Central memory CD8-positive, alpha-beta T cell (primary cell): Measurements from ENCODE around the gene CTNNA1.
"Not testable (repeated sequence)": the region's sequence is repeated elsewhere in the genome, so short reads cannot be mapped to it uniquely, and the experiment has no call there.

Source experiments
- ATAC-seq: fragments of 150-1000 bp; cut with Tn5 transposase; replicated peaks from 2 replicates; pipeline ENCODE4 v1.10.0; 2022; ENCODE audit warnings: mild to moderate bottlenecking, moderate FRiP score, moderate number of reproducible peaks; ENCODE audit not compliant: poor library complexity, severe bottlenecking; ENCODE audit errors: extremely low read depth
- DNase-seq, 2 donors: peaks; one replicate each; pipeline ENCODE4 v3.0.0; 2021; ENCODE audit warnings: low spot score in 2 of 2
- H3K27ac Mint-ChIP-seq: one replicate; pipeline ENCODE4 v1.8.0; 2022; ENCODE audit warnings: low read depth, mild to moderate bottlenecking, moderate library complexity, mixed read lengths
- H3K27me3 Mint-ChIP-seq: one replicate; pipeline ENCODE4 v1.8.0; 2022; ENCODE audit warnings: mixed read lengths
- H3K36me3 Mint-ChIP-seq: one replicate; pipeline ENCODE4 v1.8.0; 2022; ENCODE audit warnings: mild to moderate bottlenecking, moderate library complexity, mixed read lengths; ENCODE audit not compliant: insufficient read depth
- H3K4me1 Mint-ChIP-seq: one replicate; pipeline ENCODE4 v1.8.0; 2022; ENCODE audit warnings: mixed read lengths
- H3K4me3 Mint-ChIP-seq: one replicate; pipeline ENCODE4 v1.8.0; 2022; ENCODE audit warnings: mild to moderate bottlenecking, moderate library complexity, mixed read lengths
- H3K9me3 Mint-ChIP-seq: one replicate; pipeline ENCODE4 v1.8.0; 2022; ENCODE audit warnings: mixed read lengths

The CTNNA1 gene

DNA sequence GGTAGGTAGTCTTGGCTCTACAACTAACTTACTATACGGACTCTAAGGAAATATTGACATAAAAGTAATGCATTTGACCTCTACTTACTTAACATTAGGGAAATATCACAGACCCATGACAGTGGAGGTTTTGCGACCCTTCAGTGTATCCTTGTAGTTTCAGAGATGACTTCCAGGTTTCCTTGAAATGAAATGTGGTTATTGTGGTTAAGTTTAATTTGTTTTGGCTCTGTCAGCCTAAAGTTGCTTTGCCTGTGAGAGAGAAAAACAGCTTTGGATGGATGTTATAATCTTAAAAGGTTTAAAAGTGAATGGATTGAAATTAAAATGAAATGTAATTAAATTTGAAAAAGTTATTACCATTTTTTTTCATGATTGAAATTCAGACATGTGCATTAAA is 79.0 kb downstream of the CTNNA1 start:
- Mint-ChIP-seq H3K36me3 (peaks cover 6% of the 10 kb centered on the region), H3K9me3 (peaks cover under 1% of the 10 kb centered on the region), H3K27me3 (no peaks in the 10 kb centered on the region), H3K4me3 (no peak overlapping the region), H3K4me1 (no peaks in the 10 kb centered on the region), H3K27ac (no peak overlapping the region)
- ATAC-seq (no peak), DNase-seq (no peak)

- Mint-ChIP-seq H3K27ac (no peak overlapping the region), H3K4me1 (no peaks in the 10 kb centered on the region), H3K36me3 (peaks cover 5% of the 10 kb centered on the region), H3K4me3 (no peak overlapping the region), H3K9me3 (peaks cover 5% of the 10 kb centered on the region), H3K27me3 (no peaks in the 10 kb centered on the region)
- DNase-seq (no peak), ATAC-seq (no peak)
Measured at GRCh38 chr5:138833080-138833479, 79.9 kb downstream of the CTNNA1 start.

GRCh38 chr5:138833726-138834480 is 80.7 kb downstream of the CTNNA1 start:
- Mint-ChIP-seq H3K27ac (no peak overlapping the region), H3K36me3 (peaks cover 3% of the 10 kb centered on the region), H3K4me1 (no peaks in the 10 kb centered on the region), H3K4me3 (no peak overlapping the region), H3K27me3 (no peaks in the 10 kb centered on the region), H3K9me3 (peaks cover 5% of the 10 kb centered on the region)
- ATAC-seq, result no peak
- no peak for DNase-seq

- H3K4me1 Mint-ChIP-seq, H3K4me3 Mint-ChIP-seq, H3K27me3 Mint-ChIP-seq, ATAC-seq, DNase-seq, H3K27ac Mint-ChIP-seq, H3K36me3 Mint-ChIP-seq, H3K9me3 Mint-ChIP-seq: not testable (repeated sequence)
Measured at GRCh38 chr5:138834853-138835252, 81.6 kb downstream of the CTNNA1 start.

DNA sequence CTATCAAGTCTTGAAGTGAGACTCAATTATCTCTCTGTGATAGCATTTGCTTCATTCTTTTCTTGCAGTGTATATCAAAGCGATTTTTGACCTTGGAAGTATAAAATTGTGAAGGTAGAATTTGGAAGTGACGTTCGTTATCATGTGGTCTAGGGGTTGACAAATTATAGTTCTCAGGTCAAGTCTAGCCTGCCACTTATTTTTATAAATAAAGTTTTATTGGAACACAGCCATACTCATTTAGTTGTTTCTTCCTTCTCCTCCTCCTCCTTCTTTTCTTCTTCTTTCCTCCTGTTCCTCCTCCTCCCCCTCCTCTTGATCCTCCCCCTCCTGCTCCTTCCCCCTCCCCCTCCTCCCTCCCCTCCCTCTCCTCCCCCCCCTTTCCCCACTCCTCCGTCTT is 83.9 kb downstream of the CTNNA1 start:
- ATAC-seq (no peak), DNase-seq (no peak)
- Mint-ChIP-seq H3K4me1 (no peaks in the 10 kb centered on the region), H3K27me3 (no peaks in the 10 kb centered on the region), H3K27ac (no peak overlapping the region), H3K36me3 (peaks cover 1% of the 10 kb centered on the region), H3K4me3 (no peak overlapping the region), H3K9me3 (peaks cover 5% of the 10 kb centered on the region)

DNA sequence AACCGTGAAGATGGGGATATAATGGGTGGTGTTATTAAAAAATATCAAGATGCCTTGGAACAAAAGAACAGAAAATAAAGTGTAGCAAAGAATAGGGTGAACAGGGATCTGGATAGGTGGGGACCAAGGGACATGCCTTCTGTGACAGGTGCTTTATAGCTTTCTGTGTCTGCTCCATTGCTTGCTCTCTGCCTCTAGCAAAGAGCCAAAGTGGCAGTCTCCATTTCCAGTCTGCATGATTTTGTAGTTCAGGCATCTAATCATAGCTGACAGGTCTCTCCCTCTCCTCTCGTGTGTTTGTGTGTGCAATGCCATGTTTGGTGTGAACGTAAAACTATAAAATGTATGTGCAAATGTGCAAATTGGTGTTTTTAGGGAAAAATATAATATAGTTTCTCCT is 86.9 kb downstream of the CTNNA1 start:
- H3K27me3 Mint-ChIP-seq, result no peaks in the 10 kb centered on the region
- ATAC-seq (no peak), DNase-seq (no peak)
- peaks cover 5% of the 10 kb centered on the region for H3K9me3 Mint-ChIP-seq
- no peaks in the 10 kb centered on the region for H3K4me1 Mint-ChIP-seq
- no peak overlapping the region for H3K4me3 Mint-ChIP-seq
- peaks cover 1% of the 10 kb centered on the region for H3K36me3 Mint-ChIP-seq
- no peak overlapping the region for H3K27ac Mint-ChIP-seq

- H3K36me3 Mint-ChIP-seq, result peaks cover 1% of the 10 kb centered on the region
Measured at GRCh38 chr5:138841531-138841930, 88.3 kb downstream of the CTNNA1 start.

GRCh38 chr5:138843316-138844124 is 90.3 kb downstream of the CTNNA1 start:
- Mint-ChIP-seq H3K9me3 (no peaks in the 10 kb centered on the region), H3K36me3 (no peaks in the 10 kb centered on the region), H3K27me3 (no peaks in the 10 kb centered on the region), H3K4me3 (no peak overlapping the region), H3K4me1 (peaks cover 10% of the 10 kb centered on the region), H3K27ac (no peak overlapping the region)
- ATAC-seq, result no peak
- no peak for DNase-seq

More at GRCh38 chr5:138841531-138841930, 88.3 kb downstream of the CTNNA1 start:
- no peaks in the 10 kb centered on the region for H3K4me1 Mint-ChIP-seq
- ATAC-seq, result no peak
- no peak overlapping the region for H3K27ac Mint-ChIP-seq
- H3K27me3 Mint-ChIP-seq, result no peaks in the 10 kb centered on the region
- no peak for DNase-seq
- H3K9me3 Mint-ChIP-seq, result peaks cover 5% of the 10 kb centered on the region
- H3K4me3 Mint-ChIP-seq, result no peak overlapping the region

GRCh38 chr5:138844125-138844461 is 90.9 kb downstream of the CTNNA1 start:
- H3K4me3 Mint-ChIP-seq, result no peak overlapping the region
- H3K4me1 Mint-ChIP-seq, result peaks cover 11% of the 10 kb centered on the region
- ATAC-seq (no peak), DNase-seq (no peak)
- H3K36me3 Mint-ChIP-seq, result no peaks in the 10 kb centered on the region
- no peak overlapping the region for H3K27ac Mint-ChIP-seq
- H3K9me3 Mint-ChIP-seq, result no peaks in the 10 kb centered on the region
- H3K27me3 Mint-ChIP-seq, result no peaks in the 10 kb centered on the region

GRCh38 chr5:138844812-138845513 is 91.7 kb downstream of the CTNNA1 start:
- DNase-seq (no peak), ATAC-seq (no peak)
- Mint-ChIP-seq H3K9me3 (no peaks in the 10 kb centered on the region), H3K36me3 (no peaks in the 10 kb centered on the region), H3K27ac (no peak overlapping the region), H3K4me3 (no peak overlapping the region), H3K27me3 (no peaks in the 10 kb centered on the region), H3K4me1 (peaks cover 11% of the 10 kb centered on the region)

DNA sequence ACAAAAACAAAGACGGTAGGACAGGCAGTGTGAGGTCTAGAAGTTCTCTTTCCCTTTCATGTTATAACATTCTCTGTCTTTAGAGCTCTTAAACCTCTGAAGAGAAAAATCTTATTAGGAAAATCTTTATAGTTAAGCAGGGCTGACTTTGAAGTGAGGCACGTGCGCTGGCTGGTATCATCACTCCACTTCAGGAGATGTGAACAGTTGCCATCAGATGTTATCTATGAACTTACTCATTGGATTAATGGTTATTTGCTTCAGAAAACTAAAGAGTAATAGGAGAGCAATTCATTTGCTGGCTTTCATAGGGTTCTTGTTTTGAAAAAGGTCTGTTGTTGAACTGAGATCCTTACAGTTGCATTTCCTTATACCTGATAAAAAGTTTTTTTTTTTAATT is 96.2 kb downstream of the CTNNA1 start:
- H3K36me3 Mint-ChIP-seq, result no peaks in the 10 kb centered on the region
- H3K4me1 Mint-ChIP-seq, result peaks cover 24% of the 10 kb centered on the region
- no peak overlapping the region for H3K4me3 Mint-ChIP-seq
- H3K27ac Mint-ChIP-seq, result no peak overlapping the region
- ATAC-seq (no peak), DNase-seq (no peak)
- H3K9me3 Mint-ChIP-seq, result no peaks in the 10 kb centered on the region
- H3K27me3 Mint-ChIP-seq, result no peaks in the 10 kb centered on the region

- H3K4me3 Mint-ChIP-seq, result no peak overlapping the region
- H3K4me1 Mint-ChIP-seq, result peaks cover 24% of the 10 kb centered on the region
- DNase-seq (no peak), ATAC-seq (no peak)
- H3K27ac Mint-ChIP-seq, result no peak overlapping the region
- H3K9me3 Mint-ChIP-seq, result no peaks in the 10 kb centered on the region
- no peaks in the 10 kb centered on the region for H3K36me3 Mint-ChIP-seq
- no peaks in the 10 kb centered on the region for H3K27me3 Mint-ChIP-seq
Measured at GRCh38 chr5:138849882-138850281, 96.7 kb downstream of the CTNNA1 start.
